ENCODE data around the gene SUFU.

The SUFU gene

DNA sequence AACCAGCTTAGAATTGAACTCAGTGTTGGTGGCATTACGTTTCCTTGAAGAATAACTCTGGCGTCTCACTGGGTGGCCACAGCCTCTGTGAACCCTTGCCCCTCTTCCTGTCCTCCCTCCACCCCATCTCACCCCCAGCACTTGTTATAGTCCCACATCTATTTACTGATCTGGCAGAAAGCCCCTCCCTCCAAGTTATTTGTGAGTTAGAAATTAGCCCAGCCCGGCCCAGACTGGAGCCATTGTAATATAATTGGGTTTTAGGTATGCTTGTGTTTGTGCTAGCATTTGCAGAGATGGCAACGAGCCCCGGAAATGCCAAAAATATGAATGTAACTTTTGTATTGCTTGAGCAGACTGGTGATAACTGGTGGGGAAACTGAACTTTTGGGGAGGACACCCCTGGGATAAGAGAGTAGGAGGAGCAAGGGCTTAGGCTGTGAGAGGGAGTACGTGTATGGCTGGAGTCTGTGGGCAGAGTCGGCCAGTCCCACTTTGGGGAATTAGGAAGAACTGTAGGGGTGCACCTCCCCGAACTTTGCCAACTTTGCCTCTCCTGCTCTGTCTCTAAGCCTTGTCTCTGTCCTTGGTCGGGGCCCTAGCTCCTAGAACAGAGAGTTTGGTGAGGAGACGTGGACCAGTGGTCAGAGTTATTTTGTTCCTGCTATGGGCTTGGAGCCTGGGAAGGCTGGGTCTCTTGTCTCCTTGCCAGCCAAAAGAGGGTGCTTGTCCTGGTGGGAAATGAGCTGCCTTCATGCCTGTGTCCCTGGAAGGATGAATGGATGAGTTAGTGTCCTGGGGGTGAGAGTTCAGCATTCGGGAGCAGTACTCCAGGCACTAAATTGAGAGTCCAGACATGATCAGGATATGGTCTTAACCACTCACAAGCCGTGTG, 121.2 kb downstream of the SUFU start:
- TF ChIP-seq, protein P1, sequence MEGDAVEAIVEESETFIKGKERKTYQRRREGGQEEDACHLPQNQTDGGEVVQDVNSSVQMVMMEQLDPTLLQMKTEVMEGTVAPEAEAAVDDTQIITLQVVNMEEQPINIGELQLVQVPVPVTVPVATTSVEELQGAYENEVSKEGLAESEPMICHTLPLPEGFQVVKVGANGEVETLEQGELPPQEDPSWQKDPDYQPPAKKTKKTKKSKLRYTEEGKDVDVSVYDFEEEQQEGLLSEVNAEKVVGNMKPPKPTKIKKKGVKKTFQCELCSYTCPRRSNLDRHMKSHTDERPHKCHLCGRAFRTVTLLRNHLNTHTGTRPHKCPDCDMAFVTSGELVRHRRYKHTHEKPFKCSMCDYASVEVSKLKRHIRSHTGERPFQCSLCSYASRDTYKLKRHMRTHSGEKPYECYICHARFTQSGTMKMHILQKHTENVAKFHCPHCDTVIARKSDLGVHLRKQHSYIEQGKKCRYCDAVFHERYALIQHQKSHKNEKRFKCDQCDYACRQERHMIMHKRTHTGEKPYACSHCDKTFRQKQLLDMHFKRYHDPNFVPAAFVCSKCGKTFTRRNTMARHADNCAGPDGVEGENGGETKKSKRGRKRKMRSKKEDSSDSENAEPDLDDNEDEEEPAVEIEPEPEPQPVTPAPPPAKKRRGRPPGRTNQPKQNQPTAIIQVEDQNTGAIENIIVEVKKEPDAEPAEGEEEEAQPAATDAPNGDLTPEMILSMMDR (conservative IDR thresholded peaks at IDR 0.05; ENCODE audit: low read depth, low read length), result no peak
- no peak overlapping the region for H2AFZ ChIP-seq (ENCODE audit: low read depth)
- H3K4me1 ChIP-seq (ENCODE audit: low read depth, poor library complexity, severe bottlenecking), result no peaks in the 10 kb centered on the region
- H3K4me3 ChIP-seq (IDR thresholded peaks at IDR 0.05; ENCODE audit: insufficient read depth, low read depth, low read length), result no peak overlapping the region
- H3K27me3 ChIP-seq (ENCODE audit: insufficient read depth, low read depth), result no peaks in the 10 kb centered on the region
- no peaks in the 10 kb centered on the region for H3K79me2 ChIP-seq (ENCODE audit: insufficient read depth, low read depth)
- H3K36me3 ChIP-seq (ENCODE audit: insufficient read depth), result no peaks in the 10 kb centered on the region
- no peak overlapping the region for H3K9ac ChIP-seq
- H4K20me1 ChIP-seq (ENCODE audit: insufficient read depth), result no peaks in the 10 kb centered on the region
- no peak overlapping the region for H3K27ac ChIP-seq
- no peak overlapping the region for H3K4me2 ChIP-seq

DNA sequence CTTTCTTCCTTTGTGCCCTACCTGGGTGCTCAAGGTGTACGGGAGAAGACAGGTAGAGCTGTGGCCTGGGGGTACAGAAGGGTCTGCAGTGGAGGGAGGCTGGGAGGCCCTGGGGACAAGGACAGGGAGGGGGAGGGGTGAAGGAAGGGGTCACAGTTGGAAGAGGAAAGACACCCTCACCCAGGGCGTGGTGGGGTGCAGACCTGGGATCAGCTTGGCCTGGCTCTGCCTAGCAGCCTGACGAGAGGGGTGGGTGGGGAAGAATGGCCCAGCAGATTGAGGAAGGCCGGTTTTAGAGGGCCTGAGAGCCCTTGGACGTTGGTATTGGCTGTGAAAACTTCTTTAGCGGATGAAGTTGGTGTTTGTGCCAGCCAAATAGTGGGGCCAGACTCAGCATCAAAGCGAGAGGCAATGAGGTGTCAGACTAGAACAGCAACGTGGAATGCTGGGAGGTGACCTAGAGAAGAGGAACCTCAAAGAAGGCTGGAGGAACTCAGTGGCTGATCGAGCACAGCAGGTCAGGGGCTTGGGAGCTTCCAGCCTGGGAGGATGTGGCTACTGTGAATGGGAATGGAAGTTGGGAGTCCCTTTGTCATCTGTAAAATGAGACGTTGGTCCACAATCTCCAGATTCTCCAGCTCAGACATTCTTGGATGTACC, 122.4 kb downstream of the SUFU start:
- H3K9ac ChIP-seq, result no peak overlapping the region
- H2AFZ ChIP-seq (ENCODE audit: low read depth), result no peak overlapping the region
- H3K36me3 ChIP-seq (ENCODE audit: insufficient read depth), result no peaks in the 10 kb centered on the region
- no peak overlapping the region for H3K4me3 ChIP-seq (IDR thresholded peaks at IDR 0.05; ENCODE audit: insufficient read depth, low read depth, low read length)
- TF ChIP-seq, protein P1 (conservative IDR thresholded peaks at IDR 0.05; ENCODE audit: low read depth, low read length), result no peak
- no peaks in the 10 kb centered on the region for H3K4me1 ChIP-seq (ENCODE audit: low read depth, poor library complexity, severe bottlenecking)
- H3K4me2 ChIP-seq, result no peak overlapping the region
- no peaks in the 10 kb centered on the region for H4K20me1 ChIP-seq (ENCODE audit: insufficient read depth)
- no peaks in the 10 kb centered on the region for H3K79me2 ChIP-seq (ENCODE audit: insufficient read depth, low read depth)
- H3K27me3 ChIP-seq (ENCODE audit: insufficient read depth, low read depth), result no peaks in the 10 kb centered on the region
- no peak overlapping the region for H3K27ac ChIP-seq

DNA sequence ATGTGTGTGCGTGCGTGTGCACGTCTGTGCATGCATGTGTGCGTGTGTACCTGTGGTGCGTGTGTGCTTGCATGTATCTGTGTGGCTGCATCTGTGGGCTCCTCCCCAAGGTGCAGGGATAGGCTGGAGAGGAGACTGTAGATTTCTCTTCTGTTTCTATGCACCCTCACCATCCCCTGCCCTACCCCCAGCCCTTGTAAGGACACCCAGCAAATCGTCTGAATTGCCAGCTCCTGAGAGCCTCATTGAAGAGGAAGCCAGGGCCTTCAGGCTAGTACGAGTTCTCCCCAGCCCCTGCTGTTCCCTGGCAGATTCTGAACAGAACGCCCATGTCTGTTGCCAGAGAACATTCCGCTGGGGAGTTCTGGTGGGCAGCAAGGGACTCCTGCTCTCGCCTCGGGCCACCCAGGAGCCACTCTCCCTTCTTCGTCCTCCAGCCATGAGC, 123.5 kb downstream of the SUFU start:
- Histone ChIP-seq H3K4me3 (IDR thresholded peaks at IDR 0.05; ENCODE audit: insufficient read depth, low read depth, low read length) (no peak overlapping the region), H3K27me3 (ENCODE audit: insufficient read depth, low read depth) (no peaks in the 10 kb centered on the region), H3K4me1 (ENCODE audit: low read depth, poor library complexity, severe bottlenecking) (no peaks in the 10 kb centered on the region), H3K27ac (no peak overlapping the region), H3K9ac (no peak overlapping the region), H4K20me1 (ENCODE audit: insufficient read depth) (no peaks in the 10 kb centered on the region), H2AFZ (ENCODE audit: low read depth) (no peak overlapping the region), H3K79me2 (ENCODE audit: insufficient read depth, low read depth) (no peaks in the 10 kb centered on the region), H3K4me2 (no peak overlapping the region), H3K36me3 (ENCODE audit: insufficient read depth) (no peaks in the 10 kb centered on the region)
- TF ChIP-seq, protein P1 (conservative IDR thresholded peaks at IDR 0.05; ENCODE audit: low read depth, low read length), result no peak

DNA sequence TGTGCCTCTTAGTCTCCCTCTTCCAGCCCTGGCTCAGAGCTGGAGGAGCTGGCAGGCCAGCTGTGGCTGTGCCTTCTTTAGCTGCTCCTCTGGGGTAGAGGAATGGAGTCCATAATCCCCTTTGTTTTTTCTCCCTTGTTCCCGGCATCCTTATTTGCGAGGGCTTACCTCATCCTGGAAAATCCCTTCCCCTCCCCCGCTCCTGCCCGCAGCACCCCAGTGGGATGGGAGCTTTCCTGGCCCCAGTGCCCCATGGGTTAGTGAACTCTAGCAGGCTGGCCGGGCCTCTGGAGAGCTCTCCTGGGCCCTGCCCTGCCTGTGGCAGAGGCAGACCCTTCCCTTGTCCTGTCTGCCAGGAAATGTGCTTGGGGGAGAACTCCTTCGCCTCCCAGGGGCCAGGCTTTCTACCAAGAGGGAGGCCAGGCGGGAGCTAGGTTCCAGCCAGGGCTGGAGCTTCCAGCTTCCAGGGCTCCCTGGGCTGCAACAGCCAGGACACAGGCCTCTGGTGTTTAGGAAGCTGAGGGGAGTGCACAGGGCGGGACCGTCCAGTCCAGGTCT, 124.0 kb downstream of the SUFU start:
- TF ChIP-seq, protein P1 (conservative IDR thresholded peaks at IDR 0.05; ENCODE audit: low read depth, low read length), result no peak
- no peak overlapping the region for H2AFZ ChIP-seq (ENCODE audit: low read depth)
- H3K4me2 ChIP-seq, result no peak overlapping the region
- no peaks in the 10 kb centered on the region for H3K79me2 ChIP-seq (ENCODE audit: insufficient read depth, low read depth)
- H4K20me1 ChIP-seq (ENCODE audit: insufficient read depth), result no peaks in the 10 kb centered on the region
- no peak overlapping the region for H3K27ac ChIP-seq
- no peak overlapping the region for H3K9ac ChIP-seq
- H3K4me3 ChIP-seq (IDR thresholded peaks at IDR 0.05; ENCODE audit: insufficient read depth, low read depth, low read length), result no peak overlapping the region
- H3K27me3 ChIP-seq (ENCODE audit: insufficient read depth, low read depth), result no peaks in the 10 kb centered on the region
- H3K4me1 ChIP-seq (ENCODE audit: low read depth, poor library complexity, severe bottlenecking), result no peaks in the 10 kb centered on the region
- no peaks in the 10 kb centered on the region for H3K36me3 ChIP-seq (ENCODE audit: insufficient read depth)
